MM.1S (cell line): ENCODE results near the gene FAM50A.

Source experiments
- CTCF ChIP-seq: fragments of 300-600 bp; sonication (generic); IDR thresholded peaks from 2 replicates; pipeline ENCODE4 v1.5.1; 2016; ENCODE audit warnings: antibody characterized with exemption, low read length, mixed read lengths
- EZH2 ChIP-seq: fragments of 300-600 bp; sonication (generic); optimal IDR thresholded peaks from 2 replicates; pipeline ENCODE3; 2017; ENCODE audit warnings: low read depth, mild to moderate bottlenecking, antibody characterized with exemption, low read length, mixed read lengths
- EZH2phosphoT487 ChIP-seq: fragments of 300-600 bp; sonication (generic); IDR thresholded peaks from 2 replicates; pipeline ENCODE4 v1.6.1; 2018; ENCODE audit warnings: antibody characterized with exemption, low read length

GRCh38 chrX:154489182-154489581, 45.2 kb downstream of the FAM50A start:
- no peak for TF ChIP-seq CTCF
- TF ChIP-seq EZH2, result no peak
- TF ChIP-seq EZH2phosphoT487, result no peak
